Measurements from ENCODE around the gene CNOT1.

The CNOT1 gene

GRCh38 chr16:58476791-58477190 is 152.8 kb downstream of the CNOT1 start:
- DNase-seq: no peak

DNA sequence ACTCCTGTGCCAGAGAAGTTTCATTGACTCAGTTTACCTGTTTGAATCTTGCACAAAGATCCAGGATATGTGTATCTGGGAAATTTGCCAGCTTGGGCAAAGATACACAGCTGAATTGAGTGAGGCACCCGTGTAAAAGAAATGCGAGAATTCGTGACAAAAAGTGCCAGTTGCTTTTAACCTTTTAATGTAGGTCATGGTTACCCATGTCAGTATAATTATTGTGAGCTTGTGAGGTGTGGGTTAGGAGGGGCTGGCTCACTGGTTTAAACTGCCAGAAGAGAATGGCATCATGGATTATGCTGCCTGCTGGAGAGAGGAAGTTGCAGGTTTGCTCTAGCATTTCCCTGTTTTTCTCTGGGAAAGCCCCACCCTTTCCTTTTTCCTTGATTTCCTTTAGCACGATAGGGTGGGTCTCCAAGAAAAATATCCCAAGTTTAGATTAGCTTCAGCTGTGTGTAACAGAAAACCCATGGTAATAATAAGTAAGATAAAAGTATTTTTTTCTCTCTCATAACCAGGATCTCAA is 154.5 kb downstream of the CNOT1 start:
- no peak for DNase-seq

DNA sequence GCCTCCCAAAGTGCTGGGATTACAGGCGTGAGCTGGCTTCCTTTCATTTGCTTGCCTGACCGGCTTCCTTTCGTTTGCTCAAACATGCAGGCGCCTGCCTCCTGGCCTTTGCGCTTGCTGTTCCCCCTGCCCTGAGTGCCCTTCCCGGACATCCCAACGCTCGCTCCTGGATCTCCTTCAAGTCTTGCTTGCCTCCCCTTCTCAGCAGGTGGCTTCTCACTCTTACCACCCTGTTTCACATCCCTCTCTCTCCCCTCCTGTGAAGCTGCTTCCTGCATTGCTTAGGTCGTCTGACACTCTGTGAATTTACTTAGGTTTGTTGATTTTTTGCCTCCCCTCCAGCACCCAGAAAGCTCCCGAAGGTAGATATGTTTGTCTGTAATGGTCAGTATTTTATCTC is 155.3 kb downstream of the CNOT1 start:
- no peak for DNase-seq

GRCh38 chr16:58472827-58473226 is 156.8 kb downstream of the CNOT1 start:
- DNase-seq: no peak

GRCh38 chr16:58472266-58472665 is 157.4 kb downstream of the CNOT1 start:
- DNase-seq: no peak

GRCh38 chr16:58471209-58471975 is 158.2 kb downstream of the CNOT1 start:
- no peak for DNase-seq
